Globus pallidus (tissue), 1 donor: ENCODE data around the gene ZXDC.

ENCODE experiments used
- DNase-seq: peaks from one replicate; pipeline ENCODE4 v3.0.0-alpha.2; 2015; ENCODE audit warnings: low spot score

Gene ZXDC

DNA sequence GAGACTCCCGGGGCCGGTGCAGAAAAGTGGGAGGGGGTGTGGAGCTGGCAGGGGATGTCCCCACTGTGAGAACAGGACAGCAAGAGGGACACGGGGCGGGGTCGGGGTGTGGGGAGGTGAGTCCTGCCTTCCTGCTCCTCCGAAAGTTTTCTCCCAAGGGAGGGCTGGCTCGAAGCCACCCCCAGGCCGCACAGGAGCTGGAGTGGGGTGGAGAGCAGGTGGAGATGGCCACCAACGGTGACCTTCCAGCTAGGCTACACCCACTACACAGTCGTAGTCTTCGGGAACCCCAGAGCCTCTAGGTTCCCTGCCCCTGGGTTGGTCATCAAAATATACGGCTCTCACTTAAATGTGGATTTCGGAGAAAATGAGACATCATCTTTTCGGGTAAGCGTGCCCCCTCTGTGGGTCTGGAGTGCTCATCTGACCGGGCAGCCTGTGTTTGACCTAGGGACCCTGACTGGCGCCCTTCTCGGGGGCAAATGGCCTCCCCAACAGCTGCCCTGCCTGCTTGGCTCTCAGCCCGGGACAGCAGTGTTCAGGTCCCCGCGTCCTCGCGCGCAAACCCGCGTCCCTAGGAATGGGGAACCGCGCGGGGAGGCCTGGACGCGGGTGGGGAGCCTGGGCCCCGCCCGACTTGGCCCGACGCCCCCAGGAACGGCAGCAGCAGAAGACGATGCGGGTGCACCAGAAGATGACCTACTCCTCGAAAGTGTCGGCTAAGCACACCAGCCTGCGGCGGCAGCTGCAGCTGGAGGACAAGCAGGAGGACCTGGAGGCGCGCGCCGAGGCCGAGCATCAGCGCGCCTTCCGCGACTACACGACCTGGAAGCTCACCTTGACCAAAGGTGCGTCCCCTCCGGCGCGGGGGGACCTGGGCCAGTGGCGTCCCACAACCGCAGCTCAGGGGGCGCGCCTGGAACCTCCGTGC, 59.8 kb downstream of the ZXDC start:
- DNase-seq, result no peak

GRCh38 chr3:126414961-126415660, 60.6 kb downstream of the ZXDC start:
- no peak for DNase-seq

DNA sequence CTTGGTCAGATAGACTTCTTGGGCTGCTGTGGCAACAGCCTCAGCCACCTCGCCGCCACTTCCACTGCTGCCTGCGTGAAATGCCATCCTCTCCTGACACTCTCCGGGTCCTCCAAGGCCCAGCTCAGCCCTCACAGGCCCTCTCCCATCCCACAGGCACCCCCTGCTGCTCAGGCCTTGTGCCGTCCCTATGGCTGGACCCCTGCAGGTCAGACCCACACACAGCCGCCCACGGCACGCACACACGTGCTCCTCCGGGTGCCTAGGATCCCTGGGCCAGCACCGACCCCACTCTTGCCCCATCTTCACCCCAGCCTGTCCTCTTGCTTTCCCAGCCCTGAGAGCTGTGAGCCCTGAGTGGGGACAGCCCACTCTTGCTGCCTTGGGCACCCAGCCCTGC, 61.3 kb downstream of the ZXDC start:
- DNase-seq, result no peak

- no peak for DNase-seq
Observed at GRCh38 chr3:126413693-126414080, 62.0 kb downstream of the ZXDC start.

DNA sequence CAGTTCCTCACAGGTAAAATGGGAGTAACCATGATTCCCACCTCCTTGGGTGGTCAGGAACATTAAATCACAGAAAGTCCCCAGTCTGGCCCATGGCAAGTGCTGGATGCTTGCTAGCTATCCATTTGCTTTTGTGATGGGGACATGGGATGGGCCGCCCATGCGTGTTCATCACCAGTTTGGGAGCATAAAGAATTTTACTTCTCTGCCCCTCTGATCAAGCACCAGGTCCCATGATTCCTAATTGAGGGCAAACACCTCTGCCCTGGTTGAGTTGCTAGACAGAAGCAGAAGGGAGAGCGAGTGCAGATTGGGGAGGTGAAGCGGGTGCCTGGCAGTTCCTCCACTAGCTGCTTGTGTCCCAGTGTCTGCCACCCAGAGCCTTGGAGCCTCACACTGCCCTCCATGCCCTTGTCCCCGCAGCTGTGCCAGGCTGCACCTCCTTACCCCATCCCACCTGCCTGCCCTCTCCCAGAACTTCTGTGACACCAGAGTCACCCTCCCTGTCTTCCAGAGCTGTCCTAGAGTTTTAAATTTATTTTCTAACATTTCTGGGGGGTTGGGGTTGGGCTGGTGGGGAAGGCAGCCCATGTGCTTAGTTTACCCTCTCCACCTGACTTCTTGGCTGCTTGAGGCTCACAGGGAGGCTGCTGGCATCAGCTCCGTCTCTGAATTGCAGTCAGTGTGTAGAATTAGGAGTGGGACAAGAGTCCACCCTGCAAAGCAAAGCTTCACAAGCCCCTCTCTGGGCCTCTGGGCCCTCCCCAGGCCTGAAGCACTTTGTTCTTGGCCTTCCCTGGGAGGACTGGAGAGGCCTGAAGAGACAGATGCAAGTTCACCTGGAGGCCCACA, 62.6 kb downstream of the ZXDC start:
- DNase-seq, result no peak

GRCh38 chr3:126408099-126408498, 67.6 kb downstream of the ZXDC start:
- DNase-seq, result no peak

DNA sequence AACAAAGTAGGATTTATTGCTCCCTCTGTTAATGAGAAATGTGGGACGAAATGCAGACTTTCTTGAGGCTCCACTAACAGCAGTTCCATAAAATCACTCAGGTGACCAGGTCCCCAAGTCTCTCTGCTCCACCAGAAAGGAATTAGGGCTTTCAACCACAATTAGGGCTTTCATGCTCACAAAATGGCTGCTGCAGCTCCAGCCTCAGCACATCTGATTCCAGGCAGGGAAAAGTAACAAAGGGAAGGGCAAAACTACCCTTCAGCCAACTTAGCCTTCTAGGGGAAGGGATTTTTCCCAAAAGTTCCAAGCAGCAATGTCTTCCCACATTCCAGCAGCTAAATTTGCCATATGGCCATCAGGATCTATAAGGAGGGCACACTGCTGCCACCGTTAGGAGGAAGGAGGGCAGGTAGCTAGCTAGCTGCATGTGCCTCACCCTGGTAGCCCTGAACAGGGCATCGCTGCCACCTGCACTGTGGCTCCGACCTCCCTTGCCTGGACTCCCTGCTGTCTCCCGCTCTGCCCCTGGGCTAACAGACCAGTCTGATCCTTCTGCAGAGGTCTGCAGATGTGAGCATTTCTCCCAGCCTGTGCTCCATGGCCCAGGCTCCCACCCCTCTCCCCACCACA, 68.2 kb downstream of the ZXDC start:
- no peak for DNase-seq

DNA sequence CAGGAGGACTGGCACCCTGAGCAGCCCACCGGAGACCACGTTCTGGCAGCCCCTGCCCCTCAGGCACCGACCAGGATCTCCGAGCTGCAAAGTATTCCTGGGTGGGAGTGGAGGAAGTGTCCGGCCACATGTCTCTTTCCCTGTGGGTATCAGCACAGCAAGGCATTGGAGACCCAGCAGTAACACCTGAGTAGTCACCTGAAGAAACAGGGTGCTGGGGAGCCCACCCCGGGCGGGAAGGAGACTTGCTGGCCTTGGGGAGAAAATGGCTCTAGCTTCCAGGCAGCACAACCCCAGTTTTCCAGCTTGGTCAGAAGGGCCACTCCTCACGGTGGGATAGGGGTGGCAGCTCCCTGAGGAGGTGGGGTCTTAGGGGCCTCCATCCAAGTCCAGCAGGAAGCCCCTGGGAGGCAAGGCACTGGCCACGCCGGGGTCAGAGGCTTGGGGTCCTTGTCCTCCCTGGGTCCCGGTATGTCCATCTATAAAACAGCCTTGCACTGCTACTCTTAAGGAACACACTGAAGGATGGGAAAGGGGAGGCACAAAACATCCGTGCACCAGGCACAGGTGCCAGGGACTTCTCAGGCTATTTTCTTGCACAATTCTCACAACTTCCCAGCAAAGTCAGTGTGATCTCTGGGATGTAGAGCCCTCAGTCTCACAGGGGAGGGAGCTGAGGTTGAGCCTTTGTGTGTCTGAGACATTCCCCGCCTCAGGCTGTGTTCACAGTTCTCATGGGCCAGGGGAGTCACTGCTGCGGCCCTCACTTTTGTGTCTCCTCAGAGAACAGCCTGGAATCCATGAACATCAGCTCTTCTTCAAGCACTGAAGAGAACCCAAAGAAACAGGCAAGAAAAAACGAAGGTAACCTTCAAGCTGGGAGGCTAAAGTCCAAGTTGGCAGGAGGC, 69.0 kb downstream of the ZXDC start:
- no peak for DNase-seq

DNA sequence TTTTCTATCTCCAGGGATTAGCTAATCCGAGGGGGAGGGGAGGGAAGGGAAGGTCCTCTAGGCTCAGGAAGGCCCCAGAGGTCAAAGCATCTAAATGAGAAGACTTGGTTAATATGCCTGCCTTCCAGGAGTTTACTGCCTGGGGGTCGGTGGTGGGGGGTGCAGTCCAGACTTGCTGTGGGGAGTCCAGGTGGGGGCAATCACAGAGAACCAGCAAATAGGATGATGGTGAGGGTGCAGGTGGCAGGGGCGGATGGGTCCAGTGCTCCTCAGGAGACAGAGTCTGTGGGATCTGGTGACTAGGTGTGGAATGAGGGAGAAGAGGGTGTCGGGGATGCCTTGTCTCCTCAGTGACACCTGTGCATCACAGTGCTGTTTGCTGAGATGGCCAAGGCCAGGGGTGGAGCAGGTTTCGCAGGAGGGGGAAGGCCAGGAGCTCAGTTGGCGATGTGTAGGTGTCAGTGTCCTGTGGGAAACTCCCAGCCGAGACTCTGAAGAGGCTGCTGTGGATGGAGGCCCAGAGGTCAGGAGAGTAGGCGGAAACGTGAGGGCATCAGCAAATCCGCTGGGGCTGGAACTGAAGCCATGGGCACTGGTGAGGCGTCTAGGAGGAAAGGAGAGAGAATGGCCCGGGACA, 72.9 kb downstream of the ZXDC start:
- no peak for DNase-seq

- DNase-seq, result no peak
Observed at GRCh38 chr3:126402178-126402577, 73.5 kb downstream of the ZXDC start.

- no peak for DNase-seq
Observed at GRCh38 chr3:126401611-126402160, 74.0 kb downstream of the ZXDC start.

DNA sequence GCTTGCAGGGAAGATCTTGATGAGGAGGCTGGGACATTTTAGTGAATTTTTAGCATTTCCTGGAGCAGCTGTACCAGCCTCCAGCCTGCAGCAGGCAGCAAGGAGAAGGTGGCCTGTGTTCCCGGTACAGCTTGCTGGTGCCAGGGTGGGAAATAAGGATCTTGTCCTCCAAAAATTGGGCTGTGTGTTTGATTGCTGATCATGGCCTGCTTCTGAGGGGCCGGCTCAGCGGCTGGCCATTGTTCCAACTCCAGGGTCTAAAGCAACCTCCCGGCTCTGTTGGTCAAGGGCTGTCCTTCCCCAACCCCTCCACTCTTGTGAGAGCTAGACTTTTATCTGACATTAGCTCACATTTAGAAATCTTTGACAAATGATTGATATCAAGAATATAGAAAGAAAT, 75.9 kb downstream of the ZXDC start:
- DNase-seq, result no peak

GRCh38 chr3:126399351-126399735, 76.3 kb downstream of the ZXDC start:
- no peak for DNase-seq

DNA sequence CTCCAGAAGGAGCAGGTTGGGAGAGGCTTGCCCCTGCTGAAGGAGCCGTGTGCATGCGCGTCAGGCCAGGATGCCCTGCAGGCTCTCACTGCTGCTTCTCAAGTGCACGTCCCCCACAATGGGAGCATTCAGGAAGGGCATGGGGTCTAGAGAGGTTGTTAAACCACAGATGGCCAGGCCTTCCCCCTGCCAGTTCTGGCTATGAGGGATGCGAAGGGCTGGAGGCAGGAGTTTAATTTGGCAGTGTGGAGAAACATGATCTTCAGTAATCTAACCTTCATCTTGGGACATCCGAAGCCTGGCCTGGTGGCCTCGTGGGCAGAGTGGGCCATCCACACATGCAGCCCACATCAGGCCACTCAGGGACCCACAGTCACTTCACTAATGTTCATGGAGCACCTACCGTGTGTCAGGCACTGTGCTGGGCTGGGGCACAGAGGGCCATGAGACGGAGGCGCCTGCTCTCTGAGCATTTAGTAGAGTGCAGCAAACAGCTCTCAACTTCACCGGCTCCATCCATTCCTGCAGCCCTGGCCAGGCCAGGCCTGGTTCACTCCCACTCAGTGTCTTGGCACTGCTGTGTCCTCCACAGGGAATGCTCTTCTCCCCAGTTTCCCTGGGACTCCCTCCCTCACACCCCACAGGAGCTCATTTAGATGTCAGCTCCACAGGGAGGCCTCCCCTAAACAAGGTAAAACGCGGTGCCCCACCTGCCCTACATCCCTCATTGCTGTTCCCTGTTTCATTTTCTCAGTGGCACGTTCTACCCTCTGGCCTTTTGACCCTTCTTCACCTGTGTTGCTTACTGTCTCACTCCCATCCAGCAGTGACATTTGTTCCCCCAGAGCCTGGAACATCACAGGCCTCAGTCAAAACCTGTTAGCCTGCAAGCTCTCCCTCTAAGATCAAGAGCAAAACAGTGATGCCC, 77.0 kb downstream of the ZXDC start:
- DNase-seq, result no peak

- no peak for DNase-seq
Observed at GRCh38 chr3:126397610-126398422, 77.9 kb downstream of the ZXDC start.

DNA sequence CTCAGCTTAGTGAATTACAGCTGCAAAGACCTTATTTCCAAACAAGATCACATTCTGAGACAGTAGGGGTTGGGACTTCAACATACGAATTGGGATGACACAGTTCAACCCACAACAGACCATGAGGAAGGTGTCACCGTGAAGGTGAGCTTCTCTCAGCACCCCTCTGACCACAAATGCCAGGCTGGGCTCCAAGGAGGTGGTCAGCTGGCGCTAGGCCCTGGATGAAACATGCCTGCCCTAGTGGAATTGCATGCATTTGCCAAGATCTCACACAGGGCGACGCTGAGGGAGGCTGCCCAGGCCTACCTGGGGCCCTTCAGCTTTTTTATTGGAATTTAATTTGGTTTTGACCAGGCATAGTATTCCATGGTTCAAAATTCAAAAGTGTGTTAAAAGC, 79.2 kb downstream of the ZXDC start:
- no peak for DNase-seq

DNA sequence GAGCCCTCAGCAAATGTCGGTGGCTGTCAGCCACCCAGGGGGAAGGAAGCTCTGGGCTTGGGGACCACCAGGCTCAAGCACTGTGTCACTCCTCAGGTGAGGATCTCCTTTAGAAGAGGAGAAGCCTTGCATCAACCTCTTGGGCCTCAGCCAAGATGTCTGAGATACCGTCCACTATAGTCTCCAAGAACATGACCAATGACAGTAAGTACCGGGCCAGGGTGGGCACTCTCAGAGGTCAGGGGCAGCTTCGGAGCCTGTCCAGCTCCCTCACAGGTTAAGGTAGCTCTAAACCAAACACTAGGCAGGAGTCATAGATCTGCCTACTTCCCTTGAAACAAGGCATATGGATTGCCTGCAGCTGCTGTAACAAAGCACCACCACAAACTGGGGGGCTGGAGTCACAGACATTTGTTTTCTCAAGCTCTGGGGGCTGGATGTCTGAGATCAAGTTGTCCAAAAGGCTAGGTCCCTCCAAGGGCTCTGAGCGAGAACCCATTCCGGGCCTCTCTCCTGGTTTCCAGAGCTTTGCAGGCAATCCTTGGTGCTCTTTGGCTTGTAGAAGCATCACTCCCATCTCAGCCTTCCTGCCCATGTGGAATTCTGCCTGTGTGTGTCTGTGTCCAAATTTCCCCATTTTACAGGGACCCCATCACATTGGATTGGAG, 79.7 kb downstream of the ZXDC start:
- DNase-seq, result no peak

DNA sequence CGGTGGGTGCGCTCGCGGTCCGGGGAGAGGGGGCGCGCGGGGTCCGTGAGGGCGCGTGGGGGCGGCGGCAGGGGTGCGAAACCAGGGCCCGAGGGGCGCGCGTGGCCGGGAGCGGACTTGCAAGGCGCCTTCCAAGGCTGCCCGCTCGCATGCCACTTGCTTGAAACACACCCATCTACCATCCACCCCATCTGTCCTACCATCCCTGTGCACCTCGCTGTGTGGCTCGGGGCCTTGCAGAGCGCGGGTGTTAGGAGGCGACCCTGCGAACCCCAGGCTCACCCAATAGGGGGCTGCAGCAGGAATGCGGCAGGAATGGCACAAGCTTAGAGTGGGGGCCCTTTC, 80.7 kb downstream of the ZXDC start:
- no peak for DNase-seq
